Dendritic cell treated with granulocyte-macrophage colony-stimulating factor and Interleukin-4, amounts not matched to agents 40 ng/mL and 50 ng/mL, for 4 days (primary cell): ENCODE data around the gene TARS2.
A peak's percentile ranks its signal among the peaks of the same experiment; 100 is the strongest.

Source experiments
- H3K27ac Mint-ChIP-seq: one replicate; pipeline ENCODE4 v1.8.0; 2022; ENCODE audit warnings: mild to moderate bottlenecking, mixed read lengths
- H3K27me3 Mint-ChIP-seq: one replicate; pipeline ENCODE4 v1.8.0; 2022; ENCODE audit warnings: mild to moderate bottlenecking, mixed read lengths
- H3K36me3 Mint-ChIP-seq: one replicate; pipeline ENCODE4 v1.8.0; 2022; ENCODE audit warnings: low read depth, mixed read lengths
- H3K4me1 Mint-ChIP-seq: one replicate; pipeline ENCODE4 v1.8.0; 2022; ENCODE audit warnings: low read depth, mixed read lengths
- H3K4me3 Mint-ChIP-seq: one replicate; pipeline ENCODE4 v1.8.0; 2022; ENCODE audit warnings: mild to moderate bottlenecking, moderate library complexity, mixed read lengths
- H3K9me3 Mint-ChIP-seq: one replicate; pipeline ENCODE4 v1.8.0; 2022; ENCODE audit warnings: mixed read lengths
- intact Hi-C: fragments of 100-400 bp; cut with micrococcal nuclease; formaldehyde crosslinking; loops from one replicate; pipeline ENCODE4 v1.15.0; 2022

The TARS2 gene, protein sequence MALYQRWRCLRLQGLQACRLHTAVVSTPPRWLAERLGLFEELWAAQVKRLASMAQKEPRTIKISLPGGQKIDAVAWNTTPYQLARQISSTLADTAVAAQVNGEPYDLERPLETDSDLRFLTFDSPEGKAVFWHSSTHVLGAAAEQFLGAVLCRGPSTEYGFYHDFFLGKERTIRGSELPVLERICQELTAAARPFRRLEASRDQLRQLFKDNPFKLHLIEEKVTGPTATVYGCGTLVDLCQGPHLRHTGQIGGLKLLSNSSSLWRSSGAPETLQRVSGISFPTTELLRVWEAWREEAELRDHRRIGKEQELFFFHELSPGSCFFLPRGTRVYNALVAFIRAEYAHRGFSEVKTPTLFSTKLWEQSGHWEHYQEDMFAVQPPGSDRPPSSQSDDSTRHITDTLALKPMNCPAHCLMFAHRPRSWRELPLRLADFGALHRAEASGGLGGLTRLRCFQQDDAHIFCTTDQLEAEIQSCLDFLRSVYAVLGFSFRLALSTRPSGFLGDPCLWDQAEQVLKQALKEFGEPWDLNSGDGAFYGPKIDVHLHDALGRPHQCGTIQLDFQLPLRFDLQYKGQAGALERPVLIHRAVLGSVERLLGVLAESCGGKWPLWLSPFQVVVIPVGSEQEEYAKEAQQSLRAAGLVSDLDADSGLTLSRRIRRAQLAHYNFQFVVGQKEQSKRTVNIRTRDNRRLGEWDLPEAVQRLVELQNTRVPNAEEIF

DNA sequence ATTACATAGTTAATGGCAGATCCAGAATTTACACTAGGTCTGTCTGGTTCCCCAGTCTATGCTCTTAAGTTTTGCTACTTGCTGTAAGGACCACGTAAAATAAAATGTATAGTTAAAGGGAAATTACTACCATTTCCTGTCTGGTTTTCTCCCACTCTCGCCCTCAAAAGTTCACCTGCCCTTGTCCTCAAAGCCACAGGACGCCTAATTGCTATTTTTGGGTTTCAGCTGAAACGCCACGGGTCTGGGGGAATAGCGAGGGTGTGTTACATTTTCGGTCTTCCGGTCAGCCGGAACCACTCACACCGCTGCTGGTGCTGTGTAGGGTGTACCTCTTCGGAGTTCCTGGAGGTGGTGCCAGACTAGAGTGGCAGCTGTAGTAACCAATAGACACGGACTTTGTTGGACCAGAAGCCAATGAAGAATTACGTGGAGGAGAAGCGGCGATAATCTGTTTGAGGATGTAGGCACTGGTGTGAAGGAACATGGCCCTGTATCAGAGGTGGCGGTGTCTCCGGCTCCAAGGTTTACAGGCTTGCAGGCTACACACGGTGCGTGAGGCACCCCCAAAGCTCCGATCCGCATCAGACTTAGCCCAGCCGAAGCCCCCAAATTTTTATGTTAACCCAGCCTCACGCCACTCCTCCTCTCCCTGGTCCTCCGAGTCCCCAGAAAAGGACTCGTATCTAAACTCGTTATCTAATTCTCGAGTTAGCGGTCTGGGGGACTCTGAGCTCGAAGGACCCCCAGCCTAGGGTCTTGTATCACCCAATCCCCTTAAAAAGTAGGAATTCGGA, at the start of gene TARS2:
TARS2 (plus strand) TSS at position 454 of the 797 bp plus-strand sequence; CDS start at position 486, 32 bp downstream.
- Mint-ChIP-seq H3K36me3 (peaks cover 48% of the 10 kb centered on the region), H3K9me3 (no peaks in the 10 kb centered on the region), H3K4me1 (peaks cover 16% of the 10 kb centered on the region), H3K27me3 (no peaks in the 10 kb centered on the region), H3K27ac (peak within 1 kb of the TSS; percentile 99), H3K4me3 (peak within 1 kb of the TSS; percentile 96)
- intact Hi-C loops, result no loop called here

DNA sequence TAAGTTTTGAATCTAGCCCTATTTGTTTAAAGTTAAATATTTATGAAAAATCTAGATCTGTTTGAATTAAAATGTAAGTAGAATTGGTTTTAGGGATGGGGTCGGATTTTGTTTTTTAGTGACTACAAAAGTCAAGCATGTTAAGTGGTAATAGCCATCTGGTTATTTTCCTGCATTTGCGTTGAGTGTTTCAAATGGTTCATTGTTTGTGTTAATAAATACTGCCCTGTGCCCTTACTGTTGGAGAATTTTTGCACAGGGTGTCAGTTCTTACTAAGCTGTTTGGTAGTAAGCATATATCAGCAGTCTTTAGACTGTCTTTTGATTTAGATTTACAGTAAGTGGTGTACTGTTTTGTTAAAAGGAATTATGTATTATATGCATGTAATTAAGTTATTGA, 46.1 kb upstream of the TARS2 start:
- Mint-ChIP-seq H3K9me3 (no peaks in the 10 kb centered on the region), H3K27ac (no peak overlapping the region), H3K27me3 (no peaks in the 10 kb centered on the region), H3K36me3 (peaks cover 56% of the 10 kb centered on the region), H3K4me1 (no peaks in the 10 kb centered on the region), H3K4me3 (no peak overlapping the region)
- intact Hi-C loops, result no loop called here

DNA sequence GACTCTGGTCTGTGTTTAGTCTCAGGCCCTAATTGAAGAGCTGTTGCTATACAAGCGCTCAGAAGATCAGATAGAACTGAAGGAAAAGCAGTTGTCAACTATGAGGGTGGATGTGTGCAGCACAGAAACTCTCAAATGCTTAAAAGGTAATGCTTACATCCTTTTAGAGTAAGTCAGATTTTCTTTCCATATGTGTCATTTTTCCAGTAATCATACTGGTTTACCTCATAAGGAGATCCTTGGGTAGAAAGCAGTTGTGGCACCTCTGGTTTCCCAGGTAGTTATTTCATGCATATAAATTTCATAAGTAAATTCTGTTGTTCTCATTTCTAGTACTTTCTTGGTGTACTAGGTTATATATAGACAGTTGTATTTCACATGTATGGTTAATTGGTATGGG, 43.0 kb upstream of the TARS2 start:
- intact Hi-C loops, result no loop called here
- H3K36me3 Mint-ChIP-seq, result peaks cover 69% of the 10 kb centered on the region
- no peaks in the 10 kb centered on the region for H3K9me3 Mint-ChIP-seq
- H3K4me1 Mint-ChIP-seq, result no peaks in the 10 kb centered on the region
- no peaks in the 10 kb centered on the region for H3K27me3 Mint-ChIP-seq
- H3K4me3 Mint-ChIP-seq, result no peak overlapping the region
- no peak overlapping the region for H3K27ac Mint-ChIP-seq

DNA sequence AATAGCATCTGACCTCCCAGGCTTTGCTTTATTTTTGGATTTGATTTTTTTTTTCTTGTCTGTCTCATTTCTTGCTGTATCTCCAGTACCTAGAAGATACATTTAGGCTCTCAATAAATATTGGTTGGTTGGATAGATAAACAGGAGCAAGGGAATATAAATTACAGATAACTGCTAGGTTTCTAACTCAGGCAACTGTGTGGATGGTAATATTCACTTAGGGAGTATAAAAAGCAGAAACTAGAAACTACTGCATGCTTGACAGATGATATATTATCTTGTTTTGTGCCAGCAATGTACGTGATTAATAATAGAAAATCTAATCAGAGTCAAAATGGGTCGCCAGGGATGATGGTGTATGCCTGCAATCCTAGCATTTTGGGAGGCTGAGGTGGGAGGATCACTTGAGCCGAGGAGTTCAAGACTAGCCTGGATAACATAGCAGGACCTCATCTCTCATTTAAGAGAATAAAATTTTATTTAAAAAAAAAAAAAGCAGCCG, 31.0 kb upstream of the TARS2 start:
- Mint-ChIP-seq H3K9me3 (no peaks in the 10 kb centered on the region), H3K27me3 (no peaks in the 10 kb centered on the region), H3K4me1 (no peaks in the 10 kb centered on the region), H3K4me3 (no peak overlapping the region), H3K36me3 (peaks cover 92% of the 10 kb centered on the region), H3K27ac (no peak overlapping the region)
- intact Hi-C loops, result no loop called here

DNA sequence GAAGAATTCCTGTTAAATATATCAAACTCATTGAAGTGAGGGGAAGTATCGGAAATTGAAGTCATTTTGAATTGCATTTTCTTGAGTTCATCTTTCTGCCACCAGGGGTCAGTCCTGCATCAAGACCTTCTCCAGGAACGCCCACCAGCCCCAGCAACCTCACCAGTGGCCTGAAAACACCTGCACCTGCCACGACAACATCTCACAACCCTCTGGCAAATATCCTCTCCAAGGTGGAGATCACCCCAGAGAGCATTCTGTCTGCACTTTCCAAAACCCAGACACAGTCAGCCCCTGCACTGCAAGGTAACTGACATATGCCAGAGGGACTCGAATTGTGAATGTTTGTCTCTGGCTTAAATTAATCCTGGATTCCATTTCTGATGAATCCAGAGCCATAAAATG, 22.8 kb upstream of the TARS2 start:
- H3K27me3 Mint-ChIP-seq, result no peaks in the 10 kb centered on the region
- intact Hi-C loops, result loop anchor here (1.0 to 5.0 kb wide), 3 partner anchors 68 to 158 kb away; no protein-coding TSS in a partner anchor
- no peak overlapping the region for H3K27ac Mint-ChIP-seq
- H3K4me3 Mint-ChIP-seq, result no peak overlapping the region
- H3K9me3 Mint-ChIP-seq, result no peaks in the 10 kb centered on the region
- no peaks in the 10 kb centered on the region for H3K4me1 Mint-ChIP-seq
- H3K36me3 Mint-ChIP-seq, result peaks cover 79% of the 10 kb centered on the region

- H3K36me3 Mint-ChIP-seq, result peaks cover 81% of the 10 kb centered on the region
- no peaks in the 10 kb centered on the region for H3K9me3 Mint-ChIP-seq
- intact Hi-C loops, result no loop called here
These were observed 20.3 kb upstream of the TARS2 start for GRCh38 chr1:150466964-150467363.

DNA sequence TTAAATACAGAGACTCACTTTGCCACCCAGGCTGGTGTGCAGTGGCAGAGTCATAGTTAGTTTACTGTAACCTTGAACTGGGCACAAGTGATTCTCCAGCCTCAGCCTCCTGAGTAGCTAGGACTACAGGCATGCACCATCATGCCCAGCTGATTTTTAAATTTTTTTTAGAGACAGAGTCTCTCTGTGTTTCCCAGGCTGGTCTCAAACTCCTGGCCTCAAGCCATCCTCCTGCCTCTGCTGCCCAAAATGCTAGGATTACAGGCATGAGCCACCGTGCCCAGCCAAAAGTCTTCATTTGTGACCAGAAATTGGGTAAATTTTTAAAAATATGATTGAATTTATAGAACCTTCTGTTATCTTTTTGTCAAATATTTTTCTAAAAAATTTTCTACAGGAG, 17.9 kb upstream of the TARS2 start:
- H3K9me3 Mint-ChIP-seq, result no peaks in the 10 kb centered on the region
- no peaks in the 10 kb centered on the region for H3K4me1 Mint-ChIP-seq
- intact Hi-C loops, result no loop called here
- no peak overlapping the region for H3K4me3 Mint-ChIP-seq
- H3K36me3 Mint-ChIP-seq, result peaks cover 83% of the 10 kb centered on the region
- no peak overlapping the region for H3K27ac Mint-ChIP-seq
- H3K27me3 Mint-ChIP-seq, result no peaks in the 10 kb centered on the region

More at GRCh38 chr1:150466964-150467363, 20.3 kb upstream of the TARS2 start:
- Mint-ChIP-seq H3K4me3 (no peak overlapping the region), H3K4me1 (no peaks in the 10 kb centered on the region), H3K27me3 (no peaks in the 10 kb centered on the region), H3K27ac (no peak overlapping the region)

GRCh38 chr1:150472601-150473200, 14.5 kb upstream of the TARS2 start:
- Mint-ChIP-seq H3K9me3 (no peaks in the 10 kb centered on the region), H3K27me3 (no peaks in the 10 kb centered on the region), H3K4me1 (no peaks in the 10 kb centered on the region), H3K4me3 (no peak overlapping the region), H3K36me3 (peaks cover 49% of the 10 kb centered on the region), H3K27ac (no peak overlapping the region)
- intact Hi-C loops, result no loop called here

DNA sequence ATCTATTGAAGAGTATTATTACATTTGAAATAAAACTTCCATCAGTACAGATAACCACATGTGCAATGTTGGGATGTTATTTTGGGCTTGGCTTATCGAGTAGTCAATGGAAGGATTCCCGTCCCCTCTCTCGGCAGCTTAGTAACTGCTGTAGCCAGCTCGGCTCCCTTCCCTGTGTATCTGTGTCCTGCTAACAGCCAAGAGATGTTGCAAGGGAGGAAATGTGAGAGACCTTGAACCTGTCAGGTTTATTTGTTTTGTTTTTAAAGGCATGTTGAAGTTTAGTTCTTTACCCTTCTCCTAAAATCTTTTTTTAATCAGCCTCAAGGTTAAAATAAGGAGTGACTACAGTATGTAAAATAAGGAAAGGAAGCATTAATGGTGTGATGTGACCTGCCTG, 13.6 kb upstream of the TARS2 start:
- Mint-ChIP-seq H3K4me1 (no peaks in the 10 kb centered on the region), H3K27me3 (no peaks in the 10 kb centered on the region), H3K4me3 (no peak overlapping the region), H3K36me3 (peaks cover 42% of the 10 kb centered on the region), H3K27ac (no peak overlapping the region), H3K9me3 (no peaks in the 10 kb centered on the region)
- intact Hi-C loops, result no loop called here

DNA sequence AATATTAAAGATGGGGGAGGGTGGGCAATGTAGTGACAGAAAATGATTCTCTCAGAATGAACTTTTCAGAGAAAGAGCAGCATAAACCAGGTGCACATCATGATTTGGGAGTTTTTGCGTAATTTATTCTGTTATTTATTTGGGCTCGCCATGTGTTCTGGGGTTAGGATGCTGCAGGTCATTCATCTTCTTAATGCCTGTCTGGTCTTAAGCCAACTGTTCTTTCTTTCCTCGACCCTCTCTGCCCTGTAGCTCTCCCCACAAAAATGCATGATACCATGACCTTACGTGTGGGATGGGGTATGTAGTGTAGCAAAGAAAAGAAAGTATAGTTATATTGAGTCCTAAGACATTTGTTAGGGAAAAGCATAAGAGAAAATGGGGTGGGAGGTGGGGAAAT, 12.3 kb upstream of the TARS2 start:
- Mint-ChIP-seq H3K4me1 (no peaks in the 10 kb centered on the region), H3K4me3 (no peak overlapping the region), H3K27me3 (peaks cover under 1% of the 10 kb centered on the region), H3K27ac (no peak overlapping the region), H3K36me3 (peaks cover 38% of the 10 kb centered on the region), H3K9me3 (no peaks in the 10 kb centered on the region)
- intact Hi-C loops, result no loop called here

DNA sequence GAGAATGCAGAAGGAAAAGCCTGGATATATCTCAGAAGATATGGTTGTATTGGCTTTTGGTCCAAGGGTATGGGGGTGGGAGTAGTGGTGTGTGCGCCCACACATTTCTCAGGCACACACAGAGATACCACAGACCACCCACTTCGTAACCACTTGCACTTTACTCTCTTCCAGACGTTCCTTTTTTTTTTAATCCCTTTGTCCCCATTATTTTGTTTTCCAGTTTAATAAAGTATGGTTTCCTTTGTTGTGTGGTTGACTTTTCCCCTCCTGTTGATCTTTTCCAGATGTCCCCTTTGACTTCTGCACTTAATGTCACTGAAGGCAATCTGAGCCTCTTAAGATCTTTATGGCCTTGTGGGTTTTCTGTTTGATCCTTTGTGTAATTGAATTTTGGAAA, 10.5 kb upstream of the TARS2 start:
- Mint-ChIP-seq H3K27me3 (peaks cover 2% of the 10 kb centered on the region), H3K4me1 (no peaks in the 10 kb centered on the region), H3K27ac (no peak overlapping the region), H3K36me3 (peaks cover 19% of the 10 kb centered on the region), H3K4me3 (no peak overlapping the region), H3K9me3 (no peaks in the 10 kb centered on the region)
- intact Hi-C loops, result no loop called here

- intact Hi-C loops, result no loop called here
- Mint-ChIP-seq H3K27ac (no peak overlapping the region), H3K4me3 (no peak overlapping the region), H3K27me3 (peaks cover 2% of the 10 kb centered on the region), H3K4me1 (no peaks in the 10 kb centered on the region), H3K9me3 (no peaks in the 10 kb centered on the region), H3K36me3 (peaks cover 13% of the 10 kb centered on the region)
These were observed 9.9 kb upstream of the TARS2 start for GRCh38 chr1:150477320-150477719.

DNA sequence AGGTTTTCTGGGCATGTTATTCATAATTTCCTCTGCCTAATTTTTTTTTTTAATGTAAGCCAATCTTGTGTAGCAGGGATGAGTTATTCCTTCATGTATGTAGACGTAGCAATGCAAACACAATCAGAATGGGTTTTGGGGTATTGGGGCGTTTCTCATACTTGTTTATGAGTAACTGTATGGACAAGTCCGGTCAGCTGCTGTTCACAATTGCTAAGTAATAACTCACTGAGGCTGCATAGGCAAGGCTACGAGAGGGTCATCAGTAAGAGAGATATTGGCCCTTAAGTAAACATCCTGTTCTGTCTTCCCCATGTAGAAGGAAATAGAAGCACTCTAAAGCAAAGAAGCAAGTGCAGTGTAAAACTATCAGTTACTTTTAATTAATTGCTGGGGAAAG, 9.5 kb upstream of the TARS2 start:
- intact Hi-C loops, result no loop called here
- H3K4me1 Mint-ChIP-seq, result no peaks in the 10 kb centered on the region
- H3K27ac Mint-ChIP-seq, result no peak overlapping the region
- peaks cover 9% of the 10 kb centered on the region for H3K36me3 Mint-ChIP-seq
- no peak overlapping the region for H3K4me3 Mint-ChIP-seq
- peaks cover 2% of the 10 kb centered on the region for H3K27me3 Mint-ChIP-seq
- H3K9me3 Mint-ChIP-seq, result no peaks in the 10 kb centered on the region
